Transverse colon (tissue), 4 donors: ENCODE results near the gene MBP.

Source experiments
- EP300 ChIP-seq: sonication (generic); formaldehyde crosslinking; IDR thresholded peaks from one replicate; pipeline ENCODE4 v1.6.1; 2017; ENCODE audit warnings: antibody characterized with exemption, low read depth
- POLR2A ChIP-seq: fragments of 450-650 bp; IDR thresholded peaks from one replicate; pipeline ENCODE4 v1.6.1; 2016; ENCODE audit warnings: antibody characterized with exemption, mild to moderate bottlenecking, moderate library complexity
- POLR2AphosphoS5 ChIP-seq, 3 donors: sonication (generic); formaldehyde crosslinking; IDR thresholded peaks; one replicate each; pipeline ENCODE4 v1.6.1; 2016; ENCODE audit warnings: antibody characterized with exemption in 3 of 3
- TF ChIP-seq, protein P1 (sequence below), 5 experiments: fragments of 200-600 bp in 3 of 5; fragments of 450-650 bp in 2 of 5; sonication (generic) in 3 of 5; IDR thresholded peaks; 1 replicate in 2 of 5; 2 replicates in 3 of 5; pipeline ENCODE4 v1.5.1; 2016 to 2017; ENCODE audit warnings: antibody characterized with exemption in 5 of 5, inconsistent platforms in 3 of 5, mild to moderate bottlenecking in 2 of 5, moderate library complexity in 1 of 5

DNA sequence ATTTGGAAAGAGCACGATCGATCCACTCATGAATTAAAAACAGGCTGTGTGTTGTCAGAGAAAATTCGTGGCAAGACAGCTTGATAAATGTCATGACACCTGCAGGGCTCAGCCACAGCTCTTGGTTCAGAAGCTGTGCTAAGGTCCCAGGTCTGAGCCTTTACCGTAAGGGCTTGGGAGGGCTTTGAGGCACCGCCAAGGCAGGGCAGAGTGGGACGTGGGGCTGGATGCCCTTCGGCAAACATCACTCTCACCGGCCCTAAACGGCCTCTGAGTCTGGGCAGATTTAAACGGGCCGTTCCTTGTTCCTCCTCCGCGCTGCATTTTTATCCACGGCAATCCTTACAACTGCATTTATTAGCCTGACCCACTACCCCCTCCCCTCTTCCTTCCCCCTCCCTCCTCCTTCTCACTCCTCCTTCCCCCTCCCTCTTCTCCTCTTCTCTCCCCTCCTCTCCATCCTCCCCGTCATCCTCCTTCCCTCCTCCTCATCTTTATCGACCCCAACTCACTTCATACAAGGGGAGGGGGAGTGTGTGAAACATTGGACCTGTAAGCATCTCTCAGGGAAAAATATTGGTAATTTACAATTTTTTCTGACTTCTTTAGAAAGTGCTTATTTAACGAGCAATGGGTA is 33.9 kb downstream of the MBP start:
- TF ChIP-seq EP300 (no peak), POLR2A (no peak), POLR2AphosphoS5 (IDR thresholded peaks at IDR 0.05) (no peak)
- TF ChIP-seq, protein P1, sequence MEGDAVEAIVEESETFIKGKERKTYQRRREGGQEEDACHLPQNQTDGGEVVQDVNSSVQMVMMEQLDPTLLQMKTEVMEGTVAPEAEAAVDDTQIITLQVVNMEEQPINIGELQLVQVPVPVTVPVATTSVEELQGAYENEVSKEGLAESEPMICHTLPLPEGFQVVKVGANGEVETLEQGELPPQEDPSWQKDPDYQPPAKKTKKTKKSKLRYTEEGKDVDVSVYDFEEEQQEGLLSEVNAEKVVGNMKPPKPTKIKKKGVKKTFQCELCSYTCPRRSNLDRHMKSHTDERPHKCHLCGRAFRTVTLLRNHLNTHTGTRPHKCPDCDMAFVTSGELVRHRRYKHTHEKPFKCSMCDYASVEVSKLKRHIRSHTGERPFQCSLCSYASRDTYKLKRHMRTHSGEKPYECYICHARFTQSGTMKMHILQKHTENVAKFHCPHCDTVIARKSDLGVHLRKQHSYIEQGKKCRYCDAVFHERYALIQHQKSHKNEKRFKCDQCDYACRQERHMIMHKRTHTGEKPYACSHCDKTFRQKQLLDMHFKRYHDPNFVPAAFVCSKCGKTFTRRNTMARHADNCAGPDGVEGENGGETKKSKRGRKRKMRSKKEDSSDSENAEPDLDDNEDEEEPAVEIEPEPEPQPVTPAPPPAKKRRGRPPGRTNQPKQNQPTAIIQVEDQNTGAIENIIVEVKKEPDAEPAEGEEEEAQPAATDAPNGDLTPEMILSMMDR (IDR thresholded peaks at IDR 0.05): no peak
